Colonic mucosa (tissue), 4 donors: Measurements from ENCODE around the gene ASCL2. TPM values are rescaled to one million over a fixed set of nuclear protein-coding genes. Genes with fewer than 3 reads are reported as not detected.

Experiments
- DNase-seq: peaks from one replicate; pipeline ENCODE4 v3.0.0-alpha.2; 2020
- H3K27ac ChIP-seq: fragments of 200-600 bp; one replicate; pipeline ENCODE4 v1.8.0; 2021
- H3K27me3 ChIP-seq: fragments of 200-600 bp; one replicate; pipeline ENCODE4 v1.8.0; 2021
- H3K36me3 ChIP-seq: fragments of 200-600 bp; one replicate; pipeline ENCODE4 v1.8.0; 2021
- H3K4me1 ChIP-seq: fragments of 200-600 bp; one replicate; pipeline ENCODE4 v1.8.0; 2021; ENCODE audit warnings: mild to moderate bottlenecking
- H3K4me3 ChIP-seq: fragments of 200-600 bp; one replicate; pipeline ENCODE4 v1.8.0; 2021
- H3K9ac ChIP-seq, 2 donors: one replicate each; pipeline ENCODE4 v1.7.0; 2013; ENCODE audit warnings: control low read depth in 2 of 2, low read depth in 2 of 2, low read length in 2 of 2
- H3K9me3 ChIP-seq: fragments of 200-600 bp; one replicate; pipeline ENCODE4 v1.8.0; 2021
- intact Hi-C: fragments of 100-400 bp; cut with DNase I; formaldehyde crosslinking; loops from one replicate; pipeline ENCODE4 v1.14.1; 2022
- total RNA-seq, 2 donors: library from RNA; stranded (reverse); fragmentation: NEBNext Ultra II Directional in 1 of 2; extraction: Animal tissue kit (Norgen Biotek cat#: 25700) in 1 of 2; gene quantifications; one replicate each; pipeline ENCODE4 v1.2.1, GENCODE V29; 2021
- TF ChIP-seq, protein P1 (sequence below): fragments of 200-600 bp; IDR thresholded peaks from one replicate; pipeline ENCODE4 v1.8.0; 2022; ENCODE audit warnings: antibody characterized with exemption, mild to moderate bottlenecking
- donor health status: healthy.
- donor health status: DM: no; HTN: no; CAD: no.
- donor health status: DM: no; HTN: no; CAD: no.

The ASCL2 gene
- total RNA-seq, 2 donors from 2014 or later = 4.8 to 16.4 TPM

DNA sequence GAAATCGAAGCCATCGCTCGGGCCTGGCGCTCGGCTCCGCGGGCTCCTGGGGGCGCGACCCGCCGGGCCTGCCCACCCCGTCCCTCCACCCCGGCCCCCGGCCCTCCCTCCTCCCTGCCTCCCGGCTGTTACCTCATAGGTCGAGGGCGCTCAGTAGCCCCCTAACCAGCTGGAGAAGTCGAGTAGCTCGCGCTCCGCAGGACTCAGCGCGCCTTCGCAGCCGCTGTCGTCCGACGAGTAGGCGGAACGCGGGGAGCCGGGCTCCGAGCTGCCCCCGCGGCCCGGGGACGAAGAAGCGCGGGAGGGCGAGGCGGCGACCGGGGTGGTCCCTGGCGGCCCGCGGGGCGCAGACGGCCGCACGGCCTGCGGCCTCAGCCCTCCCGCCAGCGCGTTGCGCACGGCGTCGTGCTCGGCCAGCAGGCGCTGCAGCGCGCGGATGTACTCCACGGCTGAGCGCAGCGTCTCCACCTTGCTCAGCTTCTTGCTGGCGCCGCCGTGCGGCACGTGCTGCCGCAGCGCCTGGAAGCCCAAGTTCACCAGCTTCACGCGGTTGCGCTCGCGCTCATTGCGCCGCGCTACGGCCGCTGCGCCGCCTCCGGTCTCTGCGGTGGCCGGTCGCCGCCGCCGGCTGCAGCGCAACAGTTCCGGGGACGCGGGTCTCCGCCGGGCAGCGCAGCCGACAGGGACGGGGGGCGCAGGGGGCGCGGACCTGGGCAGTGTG is 627 bp downstream of the ASCL2 start:
- intact Hi-C loops = no loop called here
- DNase-seq = peak; percentile 72
- peak overlapping the region; percentile 47 for H3K27ac ChIP-seq
- no peaks in the 10 kb centered on the region for H3K9me3 ChIP-seq
- H3K9ac ChIP-seq = peak overlapping the region in 1 of 2 donors; percentile 49
- no peaks in the 10 kb centered on the region for H3K4me1 ChIP-seq
- peaks cover 30% of the 10 kb centered on the region for H3K27me3 ChIP-seq
- TF ChIP-seq, protein P1, sequence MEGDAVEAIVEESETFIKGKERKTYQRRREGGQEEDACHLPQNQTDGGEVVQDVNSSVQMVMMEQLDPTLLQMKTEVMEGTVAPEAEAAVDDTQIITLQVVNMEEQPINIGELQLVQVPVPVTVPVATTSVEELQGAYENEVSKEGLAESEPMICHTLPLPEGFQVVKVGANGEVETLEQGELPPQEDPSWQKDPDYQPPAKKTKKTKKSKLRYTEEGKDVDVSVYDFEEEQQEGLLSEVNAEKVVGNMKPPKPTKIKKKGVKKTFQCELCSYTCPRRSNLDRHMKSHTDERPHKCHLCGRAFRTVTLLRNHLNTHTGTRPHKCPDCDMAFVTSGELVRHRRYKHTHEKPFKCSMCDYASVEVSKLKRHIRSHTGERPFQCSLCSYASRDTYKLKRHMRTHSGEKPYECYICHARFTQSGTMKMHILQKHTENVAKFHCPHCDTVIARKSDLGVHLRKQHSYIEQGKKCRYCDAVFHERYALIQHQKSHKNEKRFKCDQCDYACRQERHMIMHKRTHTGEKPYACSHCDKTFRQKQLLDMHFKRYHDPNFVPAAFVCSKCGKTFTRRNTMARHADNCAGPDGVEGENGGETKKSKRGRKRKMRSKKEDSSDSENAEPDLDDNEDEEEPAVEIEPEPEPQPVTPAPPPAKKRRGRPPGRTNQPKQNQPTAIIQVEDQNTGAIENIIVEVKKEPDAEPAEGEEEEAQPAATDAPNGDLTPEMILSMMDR = no peak
- no peaks in the 10 kb centered on the region for H3K36me3 ChIP-seq
- H3K4me3 ChIP-seq = peak overlapping the region; percentile 30

DNA sequence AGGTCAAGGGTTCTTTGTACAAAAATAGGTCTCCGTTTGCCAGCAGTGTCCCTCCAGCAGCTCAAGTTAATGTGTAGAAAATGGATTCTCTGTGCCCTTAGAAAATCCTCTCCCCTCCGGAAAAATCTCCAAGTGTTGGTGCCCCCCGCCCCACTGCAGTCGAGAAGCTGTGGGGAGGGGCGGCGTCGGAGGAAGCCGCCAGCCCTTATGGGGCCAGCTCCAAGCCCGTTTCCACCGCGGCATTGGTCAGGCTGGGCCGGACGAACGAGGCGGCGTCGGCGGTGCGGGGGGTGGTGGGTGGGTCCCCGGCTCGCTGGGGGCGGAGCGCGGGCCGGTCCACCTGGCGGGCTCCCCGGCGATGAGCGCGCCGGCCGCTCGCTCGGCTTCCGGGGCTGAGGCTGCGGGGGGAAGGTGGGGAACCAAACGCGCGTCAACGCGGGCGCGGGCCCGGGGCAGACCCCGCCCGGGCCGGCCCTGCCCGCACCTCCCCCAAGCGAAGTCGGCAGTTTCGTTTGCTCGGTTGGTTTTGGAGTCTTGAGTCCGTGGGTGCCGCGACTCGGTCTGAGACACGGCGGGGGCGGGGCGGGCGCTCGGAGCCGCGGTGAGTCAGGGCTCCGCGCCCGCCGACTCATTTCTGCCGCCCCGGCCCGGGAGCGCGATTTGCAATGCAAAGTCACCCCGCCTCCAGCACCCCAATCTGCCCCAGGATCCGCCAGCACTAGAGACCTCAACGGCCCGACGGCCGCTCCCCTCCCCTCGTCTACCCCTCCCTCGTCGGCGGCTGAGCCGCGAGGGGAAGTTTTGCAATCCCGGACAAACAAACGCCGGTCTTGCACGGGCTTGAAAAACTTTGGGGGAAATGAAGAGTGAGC is 1.4 kb downstream of the ASCL2 start:
- H3K4me1 ChIP-seq = no peaks in the 10 kb centered on the region
- H3K27ac ChIP-seq = peak overlapping the region; percentile 47
- H3K4me3 ChIP-seq = peak overlapping the region; percentile 30
- intact Hi-C loops = no loop called here
- H3K9ac ChIP-seq = peak overlapping the region; percentile 19 to 64
- peaks cover 30% of the 10 kb centered on the region for H3K27me3 ChIP-seq
- DNase-seq = peak; percentile 50
- TF ChIP-seq, protein P1 = no peak
- H3K9me3 ChIP-seq = no peaks in the 10 kb centered on the region
- H3K36me3 ChIP-seq = no peaks in the 10 kb centered on the region

DNA sequence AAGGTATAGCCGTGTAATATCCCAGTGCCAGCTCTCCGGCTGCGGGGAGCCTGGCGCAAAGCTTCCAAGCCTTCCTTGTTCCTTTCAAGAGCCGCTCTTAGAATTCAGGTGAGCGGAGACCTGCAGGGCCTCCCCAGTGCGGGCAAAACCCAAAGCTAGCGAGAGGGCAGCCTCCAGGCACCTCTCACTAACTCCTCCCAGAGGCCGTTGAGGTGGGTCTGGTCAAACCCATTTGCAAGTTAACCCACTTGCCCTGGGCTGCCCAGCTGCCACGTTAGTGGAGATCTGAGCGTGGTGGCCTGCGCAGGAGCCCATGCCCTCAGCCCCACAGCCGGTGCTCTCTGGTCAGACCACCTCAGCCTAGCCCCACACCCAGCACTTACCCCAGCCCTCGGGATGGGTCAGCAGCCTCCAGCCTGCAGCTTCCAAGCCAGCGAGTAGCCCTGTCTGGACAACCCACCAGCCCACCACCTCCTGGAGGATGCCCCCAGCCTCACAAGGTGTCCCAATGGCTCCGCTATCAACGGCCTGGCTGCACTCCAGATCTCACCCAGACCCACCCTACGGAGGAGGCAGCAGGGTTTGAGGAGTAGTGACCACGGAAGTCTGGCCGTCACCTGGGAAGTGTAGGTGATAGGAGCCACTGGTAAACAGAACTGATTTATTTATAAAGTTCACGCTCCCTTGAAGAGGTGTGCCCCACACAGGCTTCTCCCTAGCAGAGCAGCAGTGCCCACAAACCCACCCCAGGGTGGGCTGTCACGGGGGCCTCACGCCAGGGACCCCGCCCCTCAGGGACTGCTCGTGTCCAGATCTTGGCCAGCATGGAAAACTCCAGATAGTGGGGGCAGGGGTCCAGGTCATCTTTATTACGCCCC is 2.3 kb downstream of the ASCL2 start:
- intact Hi-C loops = no loop called here
- H3K4me1 ChIP-seq = no peaks in the 10 kb centered on the region
- TF ChIP-seq, protein P1 = no peak
- no peaks in the 10 kb centered on the region for H3K9me3 ChIP-seq
- H3K9ac ChIP-seq = peak overlapping the region in 1 of 2 donors; percentile 64
- DNase-seq = peak; percentile 19
- no peak overlapping the region for H3K27ac ChIP-seq
- H3K4me3 ChIP-seq = peak overlapping the region; percentile 30
- peaks cover 30% of the 10 kb centered on the region for H3K27me3 ChIP-seq
- H3K36me3 ChIP-seq = no peaks in the 10 kb centered on the region

DNA sequence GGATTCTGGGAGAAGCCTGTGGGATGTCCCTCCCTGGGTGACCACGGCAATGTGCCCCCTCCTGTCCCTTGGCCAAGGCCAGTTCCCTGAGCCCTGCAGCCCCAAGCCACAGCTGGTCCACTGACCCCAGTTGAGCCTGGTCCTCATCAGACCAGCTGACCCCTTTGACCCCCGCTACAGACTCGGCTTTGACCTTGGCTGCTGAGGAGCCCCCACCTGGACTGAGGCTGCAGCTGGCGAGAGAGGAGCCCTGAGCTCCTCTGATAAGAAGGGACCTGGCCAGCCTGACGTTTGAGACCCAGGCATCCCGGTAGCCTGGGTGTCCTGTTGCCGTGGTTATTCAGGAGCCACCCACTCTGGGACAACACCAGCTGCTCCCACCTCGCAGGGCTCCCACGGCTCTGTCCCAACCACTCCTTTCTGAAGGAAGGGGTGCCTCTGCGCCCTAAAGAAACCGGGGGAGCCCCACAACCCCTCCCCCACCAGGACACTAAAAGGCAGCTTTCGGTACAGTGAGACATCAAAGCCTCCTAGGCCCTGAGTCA is 3.0 kb downstream of the ASCL2 start:
- H3K4me3 ChIP-seq = no peak overlapping the region
- peak overlapping the region in 1 of 2 donors; percentile 64 for H3K9ac ChIP-seq
- H3K36me3 ChIP-seq = no peaks in the 10 kb centered on the region
- H3K27ac ChIP-seq = no peak overlapping the region
- TF ChIP-seq, protein P1 = no peak
- DNase-seq = no peak
- no peaks in the 10 kb centered on the region for H3K4me1 ChIP-seq
- no peaks in the 10 kb centered on the region for H3K9me3 ChIP-seq
- intact Hi-C loops = no loop called here
- H3K27me3 ChIP-seq = peaks cover 30% of the 10 kb centered on the region
